GM23338 (cell line): ENCODE results near the gene DPY19L3. TPM values are rescaled to one million over a fixed set of nuclear protein-coding genes. Genes with fewer than 3 reads are reported as not detected.

Experiments used
- CREB1 ChIP-seq: fragments of 250-450 bp; sonication (Bioruptor Pico); IDR thresholded peaks from 2 replicates; pipeline ENCODE4 v1.5.0; 2020; ENCODE audit warnings: low read depth, mild to moderate bottlenecking, moderate library complexity
- CTCF ChIP-seq, 2 experiments: fragments of 200-600 bp in 1 of 2; sonication (generic) in 1 of 2; conservative IDR thresholded peaks; 2 replicates each; pipeline versions ENCODE4 v1.5.1 to v1.6.1; 2016 to 2017; ENCODE audit warnings: antibody characterized with exemption in 2 of 2, low read depth in 2 of 2, mild to moderate bottlenecking in 2 of 2, moderate library complexity in 1 of 2
- EZH2phosphoT487 ChIP-seq: fragments of 200-600 bp; sonication (generic); IDR thresholded peaks from one replicate; pipeline ENCODE4 v1.8.1; 2018; ENCODE audit warnings: antibody characterized with exemption; ENCODE audit not compliant: unreplicated experiment
- REST ChIP-seq: IDR thresholded peaks from one replicate; pipeline ENCODE4 v1.6.1; 2018; ENCODE audit warnings: antibody characterized with exemption; ENCODE audit not compliant: unreplicated experiment
- ZNF331 ChIP-seq: fragments of 250-450 bp; sonication (Bioruptor Pico); IDR thresholded peaks from 2 replicates; pipeline ENCODE4 v1.5.0; 2020; ENCODE audit warnings: low read depth, mild to moderate bottlenecking, moderate library complexity
- polyA plus RNA-seq: library from polyadenylated mRNA; unstranded; fragments of >200 nt; fragmentation: Nextera tagmentation; extraction: Ambion mirVana; gene quantifications from 2 replicates; pipeline ENCODE4 v1.2.1, GENCODE V29; 2016
- total RNA-seq: library from RNA; depleted of rRNA; stranded (reverse); fragments of >200 nt; shearing (Covaris generic); gene quantifications from 2 replicates; pipeline ENCODE4 v1.2.3, GENCODE V29; 2014
- TF ChIP-seq, protein P1 (sequence below): fragments of 250-450 bp; sonication (Bioruptor Pico); IDR thresholded peaks from 2 replicates; pipeline ENCODE4 v1.5.0; 2020; ENCODE audit warnings: mild to moderate bottlenecking, moderate library complexity
- TF ChIP-seq, protein P2 (sequence below): IDR thresholded peaks from 2 replicates; pipeline ENCODE4 v1.6.1; 2016; ENCODE audit warnings: antibody characterized with exemption

Gene DPY19L3
- total and polyA plus RNA-seq, 2 experiments from 2014 or later = 13.5 to 46.6 TPM

GRCh38 chr19:32406161-32407003, 812 bp downstream of the DPY19L3 start (continued):
- TF ChIP-seq, protein P1, sequence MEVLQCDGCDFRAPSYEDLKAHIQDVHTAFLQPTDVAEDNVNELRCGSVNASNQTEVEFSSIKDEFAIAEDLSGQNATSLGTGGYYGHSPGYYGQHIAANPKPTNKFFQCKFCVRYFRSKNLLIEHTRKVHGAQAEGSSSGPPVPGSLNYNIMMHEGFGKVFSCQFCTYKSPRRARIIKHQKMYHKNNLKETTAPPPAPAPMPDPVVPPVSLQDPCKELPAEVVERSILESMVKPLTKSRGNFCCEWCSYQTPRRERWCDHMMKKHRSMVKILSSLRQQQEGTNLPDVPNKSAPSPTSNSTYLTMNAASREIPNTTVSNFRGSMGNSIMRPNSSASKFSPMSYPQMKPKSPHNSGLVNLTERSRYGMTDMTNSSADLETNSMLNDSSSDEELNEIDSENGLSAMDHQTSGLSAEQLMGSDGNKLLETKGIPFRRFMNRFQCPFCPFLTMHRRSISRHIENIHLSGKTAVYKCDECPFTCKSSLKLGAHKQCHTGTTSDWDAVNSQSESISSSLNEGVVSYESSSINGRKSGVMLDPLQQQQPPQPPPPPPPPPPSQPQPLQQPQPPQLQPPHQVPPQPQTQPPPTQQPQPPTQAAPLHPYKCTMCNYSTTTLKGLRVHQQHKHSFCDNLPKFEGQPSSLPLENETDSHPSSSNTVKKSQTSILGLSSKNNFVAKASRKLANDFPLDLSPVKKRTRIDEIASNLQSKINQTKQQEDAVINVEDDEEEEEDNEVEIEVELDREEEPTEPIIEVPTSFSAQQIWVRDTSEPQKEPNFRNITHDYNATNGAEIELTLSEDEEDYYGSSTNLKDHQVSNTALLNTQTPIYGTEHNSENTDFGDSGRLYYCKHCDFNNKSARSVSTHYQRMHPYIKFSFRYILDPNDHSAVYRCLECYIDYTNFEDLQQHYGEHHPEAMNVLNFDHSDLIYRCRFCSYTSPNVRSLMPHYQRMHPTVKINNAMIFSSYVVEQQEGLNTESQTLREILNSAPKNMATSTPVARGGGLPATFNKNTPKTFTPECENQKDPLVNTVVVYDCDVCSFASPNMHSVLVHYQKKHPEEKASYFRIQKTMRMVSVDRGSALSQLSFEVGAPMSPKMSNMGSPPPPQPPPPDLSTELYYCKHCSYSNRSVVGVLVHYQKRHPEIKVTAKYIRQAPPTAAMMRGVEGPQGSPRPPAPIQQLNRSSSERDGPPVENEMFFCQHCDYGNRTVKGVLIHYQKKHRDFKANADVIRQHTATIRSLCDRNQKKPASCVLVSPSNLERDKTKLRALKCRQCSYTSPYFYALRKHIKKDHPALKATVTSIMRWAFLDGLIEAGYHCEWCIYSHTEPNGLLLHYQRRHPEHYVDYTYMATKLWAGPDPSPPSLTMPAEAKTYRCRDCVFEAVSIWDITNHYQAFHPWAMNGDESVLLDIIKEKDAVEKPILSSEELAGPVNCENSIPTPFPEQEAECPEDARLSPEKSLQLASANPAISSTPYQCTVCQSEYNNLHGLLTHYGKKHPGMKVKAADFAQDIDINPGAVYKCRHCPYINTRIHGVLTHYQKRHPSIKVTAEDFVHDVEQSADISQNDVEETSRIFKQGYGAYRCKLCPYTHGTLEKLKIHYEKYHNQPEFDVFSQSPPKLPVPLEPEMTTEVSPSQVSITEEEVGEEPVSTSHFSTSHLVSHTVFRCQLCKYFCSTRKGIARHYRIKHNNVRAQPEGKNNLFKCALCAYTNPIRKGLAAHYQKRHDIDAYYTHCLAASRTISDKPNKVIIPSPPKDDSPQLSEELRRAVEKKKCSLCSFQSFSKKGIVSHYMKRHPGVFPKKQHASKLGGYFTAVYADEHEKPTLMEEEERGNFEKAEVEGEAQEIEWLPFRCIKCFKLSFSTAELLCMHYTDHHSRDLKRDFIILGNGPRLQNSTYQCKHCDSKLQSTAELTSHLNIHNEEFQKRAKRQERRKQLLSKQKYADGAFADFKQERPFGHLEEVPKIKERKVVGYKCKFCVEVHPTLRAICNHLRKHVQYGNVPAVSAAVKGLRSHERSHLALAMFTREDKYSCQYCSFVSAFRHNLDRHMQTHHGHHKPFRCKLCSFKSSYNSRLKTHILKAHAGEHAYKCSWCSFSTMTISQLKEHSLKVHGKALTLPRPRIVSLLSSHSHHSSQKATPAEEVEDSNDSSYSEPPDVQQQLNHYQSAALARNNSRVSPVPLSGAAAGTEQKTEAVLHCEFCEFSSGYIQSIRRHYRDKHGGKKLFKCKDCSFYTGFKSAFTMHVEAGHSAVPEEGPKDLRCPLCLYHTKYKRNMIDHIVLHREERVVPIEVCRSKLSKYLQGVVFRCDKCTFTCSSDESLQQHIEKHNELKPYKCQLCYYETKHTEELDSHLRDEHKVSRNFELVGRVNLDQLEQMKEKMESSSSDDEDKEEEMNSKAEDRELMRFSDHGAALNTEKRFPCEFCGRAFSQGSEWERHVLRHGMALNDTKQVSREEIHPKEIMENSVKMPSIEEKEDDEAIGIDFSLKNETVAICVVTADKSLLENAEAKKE = no peak
- TF ChIP-seq CTCF (conservative IDR thresholded peaks at IDR 0.05; ENCODE audit: low read depth in 2 of 2) (no peak), ZNF331 (CRISPR knock-in tag) (no peak), CREB1 (CRISPR knock-in tag) (no peak), EZH2phosphoT487 (no peak), REST (no peak)
- TF ChIP-seq, protein P2, sequence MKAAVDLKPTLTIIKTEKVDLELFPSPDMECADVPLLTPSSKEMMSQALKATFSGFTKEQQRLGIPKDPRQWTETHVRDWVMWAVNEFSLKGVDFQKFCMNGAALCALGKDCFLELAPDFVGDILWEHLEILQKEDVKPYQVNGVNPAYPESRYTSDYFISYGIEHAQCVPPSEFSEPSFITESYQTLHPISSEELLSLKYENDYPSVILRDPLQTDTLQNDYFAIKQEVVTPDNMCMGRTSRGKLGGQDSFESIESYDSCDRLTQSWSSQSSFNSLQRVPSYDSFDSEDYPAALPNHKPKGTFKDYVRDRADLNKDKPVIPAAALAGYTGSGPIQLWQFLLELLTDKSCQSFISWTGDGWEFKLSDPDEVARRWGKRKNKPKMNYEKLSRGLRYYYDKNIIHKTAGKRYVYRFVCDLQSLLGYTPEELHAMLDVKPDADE = no peak
